DND-41 (cell line): ENCODE data around the gene FREM2.

Experiments
- CTCF ChIP-seq: IDR thresholded peaks from 2 replicates; pipeline ENCODE4 v1.5.1; 2012; ENCODE audit warnings: borderline replicate concordance, low read length, moderate library complexity, mild to moderate bottlenecking; ENCODE audit not compliant: poor library complexity, severe bottlenecking; ENCODE audit errors: extremely low read depth
- EZH2 ChIP-seq: IDR thresholded peaks from 3 replicates; pipeline ENCODE4 v1.6.1; 2012; ENCODE audit warnings: borderline replicate concordance, low read depth, mild to moderate bottlenecking, moderate library complexity, low read length, inconsistent platforms; ENCODE audit not compliant: severe bottlenecking

- no peak for TF ChIP-seq CTCF
- TF ChIP-seq EZH2: no peak
Observed at GRCh38 chr13:38667526-38668109, 19.3 kb upstream of the FREM2 start.
